SHP77 (cell line): ENCODE results near the gene STON2.
"Not testable (repeated sequence)": the region's sequence is repeated elsewhere in the genome, so short reads cannot be mapped to it uniquely, and the experiment has no call there.

Source experiments
- DNase-seq, 2 experiments: peaks; one replicate each; lab custom pipeline; 2025; lab: John Stamatoyannopoulos, UW

STON2 gene, protein sequence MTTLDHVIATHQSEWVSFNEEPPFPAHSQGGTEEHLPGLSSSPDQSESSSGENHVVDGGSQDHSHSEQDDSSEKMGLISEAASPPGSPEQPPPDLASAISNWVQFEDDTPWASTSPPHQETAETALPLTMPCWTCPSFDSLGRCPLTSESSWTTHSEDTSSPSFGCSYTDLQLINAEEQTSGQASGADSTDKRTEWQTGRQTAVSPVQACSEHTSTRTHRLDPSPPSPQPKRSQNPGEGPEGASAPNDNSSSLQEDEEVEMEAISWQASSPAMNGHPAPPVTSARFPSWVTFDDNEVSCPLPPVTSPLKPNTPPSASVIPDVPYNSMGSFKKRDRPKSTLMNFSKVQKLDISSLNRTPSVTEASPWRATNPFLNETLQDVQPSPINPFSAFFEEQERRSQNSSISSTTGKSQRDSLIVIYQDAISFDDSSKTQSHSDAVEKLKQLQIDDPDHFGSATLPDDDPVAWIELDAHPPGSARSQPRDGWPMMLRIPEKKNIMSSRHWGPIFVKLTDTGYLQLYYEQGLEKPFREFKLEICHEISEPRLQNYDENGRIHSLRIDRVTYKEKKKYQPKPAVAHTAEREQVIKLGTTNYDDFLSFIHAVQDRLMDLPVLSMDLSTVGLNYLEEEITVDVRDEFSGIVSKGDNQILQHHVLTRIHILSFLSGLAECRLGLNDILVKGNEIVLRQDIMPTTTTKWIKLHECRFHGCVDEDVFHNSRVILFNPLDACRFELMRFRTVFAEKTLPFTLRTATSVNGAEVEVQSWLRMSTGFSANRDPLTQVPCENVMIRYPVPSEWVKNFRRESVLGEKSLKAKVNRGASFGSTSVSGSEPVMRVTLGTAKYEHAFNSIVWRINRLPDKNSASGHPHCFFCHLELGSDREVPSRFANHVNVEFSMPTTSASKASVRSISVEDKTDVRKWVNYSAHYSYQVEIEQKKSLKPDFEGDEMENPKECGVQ

DNA sequence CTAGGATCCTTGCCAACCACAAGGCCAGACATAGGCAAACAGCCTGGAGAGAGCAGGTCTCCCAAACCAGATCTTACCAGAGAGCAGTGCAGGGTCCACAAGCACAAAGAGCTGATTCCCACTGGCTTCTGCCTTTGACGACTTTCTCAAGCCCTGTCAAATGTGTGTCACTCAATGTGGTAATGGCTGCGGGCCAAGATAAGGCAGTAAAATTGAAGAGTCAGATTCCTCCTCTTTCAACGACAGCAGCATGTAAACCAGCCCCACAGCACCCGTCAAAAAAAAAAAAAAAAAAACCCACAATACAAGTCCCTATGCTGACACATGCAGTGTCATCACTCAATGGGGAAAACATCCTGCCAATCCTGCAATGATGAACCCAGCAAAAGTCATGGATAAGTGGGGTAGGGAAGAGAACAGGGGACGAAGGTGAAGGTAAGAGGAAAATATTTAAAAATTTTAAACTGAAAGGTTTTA is at the start of gene STON2:
STON2 (minus strand) TSS at position 123 of the 477 bp plus-strand sequence. CDS start 1,942 bp downstream, outside the sequence.
- DNase-seq: peak; percentile 6 to 24

DNA sequence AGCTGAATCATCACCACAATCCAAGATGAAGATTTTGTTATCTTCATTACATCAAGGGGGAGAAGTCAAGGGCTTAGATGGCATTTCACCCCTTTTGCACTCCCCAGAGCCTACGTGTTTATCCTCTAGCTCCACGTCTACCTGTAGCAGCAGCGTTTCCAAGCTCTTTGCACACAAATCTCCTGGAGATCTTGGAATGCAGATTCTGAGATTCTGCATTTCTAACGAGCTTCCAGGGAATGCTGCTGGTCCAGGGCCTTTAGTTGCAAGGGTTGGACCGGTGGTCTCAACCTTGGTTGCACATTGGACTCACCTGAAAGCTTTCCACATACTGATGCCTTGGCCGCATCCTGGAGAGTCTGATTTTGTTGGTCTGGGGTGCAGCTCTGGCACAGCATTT is 49.5 kb upstream of the STON2 start:
- DNase-seq: no peak

DNA sequence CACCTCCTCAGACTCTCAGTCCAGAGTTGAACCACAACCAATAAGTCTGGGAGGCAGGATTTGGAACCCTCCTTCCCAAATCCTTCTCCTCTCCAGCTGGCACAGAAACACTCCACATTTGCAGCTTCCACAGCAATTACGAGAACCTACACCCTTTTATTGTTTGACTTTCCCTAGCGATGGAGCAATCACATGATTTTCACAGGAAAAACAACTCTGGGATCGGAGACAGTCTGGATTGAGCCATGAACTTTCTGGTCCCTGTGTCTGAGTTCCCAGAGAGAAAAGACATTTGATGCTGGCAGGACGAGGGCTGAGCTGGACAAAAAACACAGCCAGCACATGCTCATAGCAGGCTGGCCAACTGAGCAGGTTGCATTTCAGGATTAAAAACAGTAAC is 49.0 kb upstream of the STON2 start:
- peak in 1 of 2 experiments; percentile 4 for DNase-seq

DNA sequence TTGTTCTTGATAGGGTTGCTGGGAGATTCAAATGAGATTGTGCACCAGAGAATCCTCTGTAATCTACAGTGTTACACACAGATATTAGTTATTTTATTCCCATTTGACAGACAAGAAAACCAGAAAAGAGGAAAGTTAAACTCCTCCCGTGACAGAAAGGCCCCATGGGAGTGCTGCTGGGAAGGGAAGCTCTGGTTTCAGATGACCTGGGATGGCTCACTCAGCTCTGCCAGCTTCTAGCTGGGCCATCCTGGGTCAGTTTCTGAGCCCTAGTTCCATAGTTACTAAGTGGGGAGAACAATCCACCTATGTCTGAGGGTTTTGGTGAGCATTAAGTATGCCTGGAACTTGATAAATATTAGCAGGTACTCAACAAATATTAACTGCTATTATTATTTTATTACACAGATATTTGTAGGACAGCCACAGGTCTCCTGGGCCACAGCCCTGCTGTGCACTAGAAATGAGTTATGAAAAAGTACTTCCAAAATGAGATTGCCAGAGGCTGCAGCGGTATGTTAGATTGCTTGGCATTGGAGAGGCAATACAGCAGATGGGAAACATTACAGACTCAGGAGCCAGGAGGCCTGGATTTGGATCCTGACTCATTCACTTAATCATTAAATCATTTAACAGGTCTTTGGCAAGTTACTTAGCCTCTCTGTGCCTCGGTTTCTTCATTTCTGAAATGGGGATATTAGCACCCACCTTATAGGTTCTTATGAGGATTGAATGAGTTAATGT is 47.1 kb upstream of the STON2 start:
- no peak for DNase-seq

DNA sequence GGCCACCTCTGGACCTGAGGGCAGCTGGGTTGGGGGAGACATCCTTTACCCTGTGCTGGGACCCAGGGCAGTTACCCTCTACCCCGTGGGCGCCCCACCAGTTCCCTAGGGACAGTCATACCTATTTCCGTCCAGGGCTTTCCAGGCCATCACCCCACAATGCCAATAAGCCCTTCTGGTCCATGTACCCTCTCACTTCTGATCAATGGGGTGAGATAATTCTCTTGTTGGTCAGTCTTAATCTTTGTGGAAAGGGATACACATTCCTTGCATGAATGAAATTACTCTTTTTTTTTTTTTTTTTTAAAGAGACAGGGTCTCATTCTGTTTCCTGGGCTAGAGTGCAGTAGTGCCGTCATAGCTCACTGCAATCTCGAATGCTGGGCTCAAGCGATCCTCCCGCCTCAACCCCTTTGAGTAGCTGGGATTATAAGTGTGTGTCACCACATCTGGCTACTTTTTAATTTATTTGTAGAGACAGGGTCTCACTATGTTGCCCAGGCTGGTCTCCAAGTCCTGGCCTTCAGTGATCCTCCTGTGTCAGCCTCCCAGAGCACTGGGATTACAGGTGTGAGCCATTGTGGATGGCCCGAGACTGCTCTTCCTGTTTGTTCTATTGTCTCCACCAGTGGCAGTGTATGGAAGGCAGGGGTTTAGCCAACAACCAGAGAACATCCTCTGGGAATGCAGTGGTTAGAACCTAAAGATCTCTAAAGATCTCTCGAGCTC is 46.3 kb upstream of the STON2 start:
- no peak for DNase-seq

DNA sequence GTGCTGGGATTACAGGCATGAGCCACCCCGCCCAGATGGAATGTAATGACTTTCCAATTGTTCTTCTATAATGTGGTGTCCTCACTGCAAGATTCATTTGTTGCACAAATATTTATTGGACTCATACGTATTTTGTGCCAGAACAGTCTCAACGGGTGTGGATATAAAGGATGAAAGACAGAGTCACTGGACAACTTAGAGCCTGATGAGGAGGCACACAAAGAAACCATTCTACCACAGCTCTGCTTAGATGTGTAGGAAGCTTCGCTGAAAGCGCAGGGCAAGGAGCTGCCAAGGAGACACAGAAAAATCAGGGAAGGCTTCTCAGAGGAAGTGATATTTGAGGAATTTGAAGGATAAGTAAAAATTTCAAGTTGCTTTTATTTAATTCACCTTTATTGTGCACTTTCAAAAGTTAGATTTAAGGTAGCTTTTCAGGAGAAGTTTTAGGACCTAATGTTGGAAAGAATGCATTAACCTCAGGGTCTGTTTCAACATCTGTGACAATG is 41.6 kb upstream of the STON2 start:
- no peak for DNase-seq

DNA sequence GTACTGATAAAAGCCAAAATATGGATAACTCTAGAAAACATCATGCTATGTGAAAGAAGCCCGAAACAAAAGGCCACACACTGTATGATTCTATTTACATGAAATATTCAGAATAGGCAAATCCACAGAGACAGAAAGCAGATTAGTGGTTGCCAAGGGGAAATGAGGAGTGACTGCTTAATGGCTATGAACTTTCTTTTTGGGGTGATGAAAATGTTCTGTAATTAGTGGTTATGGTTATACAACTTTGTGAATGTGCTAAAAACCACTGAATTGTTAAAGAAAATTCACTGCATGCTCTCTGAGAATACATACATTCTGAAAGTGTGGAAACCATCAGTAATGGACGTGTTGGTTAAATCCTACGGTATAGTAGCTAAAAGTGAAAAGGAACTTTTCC is 39.9 kb upstream of the STON2 start:
- DNase-seq: no peak

DNA sequence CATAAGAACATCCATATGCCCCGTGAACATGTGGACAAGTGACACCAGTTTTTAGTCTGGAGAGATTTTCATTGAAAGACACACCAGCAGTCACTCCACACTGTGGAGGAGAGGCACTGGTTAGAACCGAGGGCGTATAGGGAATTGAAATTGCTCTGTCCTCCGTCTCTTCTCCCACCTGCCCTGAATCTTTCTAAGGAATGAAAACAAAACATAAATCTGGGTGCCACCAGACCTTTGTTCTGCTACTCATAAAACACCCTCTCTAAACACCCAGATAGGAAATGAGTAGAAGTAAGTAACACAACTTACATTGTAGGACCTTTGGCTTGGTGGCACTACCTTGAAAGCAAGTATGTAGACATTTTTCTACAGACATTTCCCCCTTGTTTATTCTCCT is 37.1 kb upstream of the STON2 start:
- DNase-seq: peak; percentile 15 to 42

DNA sequence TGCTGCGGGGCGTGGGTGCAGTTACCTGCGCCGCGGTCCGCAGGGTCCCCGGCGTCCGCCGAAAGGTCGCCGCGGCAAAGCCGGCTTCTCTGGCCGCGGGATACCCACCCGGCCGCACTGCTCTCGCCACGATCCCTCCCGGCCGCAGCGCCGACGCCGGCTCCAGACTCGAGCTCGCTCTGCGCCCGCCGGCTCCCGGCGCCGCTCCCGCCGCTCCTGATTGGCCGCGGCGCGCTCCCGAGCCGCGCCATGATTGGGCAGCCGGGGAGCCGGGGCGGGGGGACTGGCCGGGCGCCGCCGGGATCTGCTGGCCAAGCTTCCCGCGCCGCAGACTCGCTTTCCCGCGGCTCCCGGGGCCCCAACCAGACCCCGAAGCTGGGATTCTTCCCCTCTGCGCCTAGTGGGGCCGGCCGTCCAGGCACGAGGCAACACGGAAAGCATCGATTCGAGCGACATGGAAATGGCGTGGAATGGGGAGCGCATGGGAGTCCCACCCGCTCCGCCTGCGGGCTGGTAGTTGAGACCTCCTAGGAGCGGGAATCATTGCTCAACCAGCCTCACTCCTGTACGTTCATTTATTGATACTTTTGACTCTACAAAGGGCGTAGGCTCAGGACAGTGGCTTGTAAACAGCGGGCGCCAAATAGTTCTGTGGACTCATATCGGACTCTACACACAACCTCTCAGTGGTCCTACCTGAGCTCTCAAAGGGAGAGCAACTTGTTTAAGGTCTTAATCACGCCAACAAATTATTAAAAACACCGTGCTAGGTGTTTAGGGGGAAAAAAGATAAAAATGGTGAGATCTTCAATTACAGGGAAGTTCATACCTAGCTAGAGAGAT is 36.4 kb upstream of the STON2 start:
- peak; percentile 69 to 81 for DNase-seq

DNA sequence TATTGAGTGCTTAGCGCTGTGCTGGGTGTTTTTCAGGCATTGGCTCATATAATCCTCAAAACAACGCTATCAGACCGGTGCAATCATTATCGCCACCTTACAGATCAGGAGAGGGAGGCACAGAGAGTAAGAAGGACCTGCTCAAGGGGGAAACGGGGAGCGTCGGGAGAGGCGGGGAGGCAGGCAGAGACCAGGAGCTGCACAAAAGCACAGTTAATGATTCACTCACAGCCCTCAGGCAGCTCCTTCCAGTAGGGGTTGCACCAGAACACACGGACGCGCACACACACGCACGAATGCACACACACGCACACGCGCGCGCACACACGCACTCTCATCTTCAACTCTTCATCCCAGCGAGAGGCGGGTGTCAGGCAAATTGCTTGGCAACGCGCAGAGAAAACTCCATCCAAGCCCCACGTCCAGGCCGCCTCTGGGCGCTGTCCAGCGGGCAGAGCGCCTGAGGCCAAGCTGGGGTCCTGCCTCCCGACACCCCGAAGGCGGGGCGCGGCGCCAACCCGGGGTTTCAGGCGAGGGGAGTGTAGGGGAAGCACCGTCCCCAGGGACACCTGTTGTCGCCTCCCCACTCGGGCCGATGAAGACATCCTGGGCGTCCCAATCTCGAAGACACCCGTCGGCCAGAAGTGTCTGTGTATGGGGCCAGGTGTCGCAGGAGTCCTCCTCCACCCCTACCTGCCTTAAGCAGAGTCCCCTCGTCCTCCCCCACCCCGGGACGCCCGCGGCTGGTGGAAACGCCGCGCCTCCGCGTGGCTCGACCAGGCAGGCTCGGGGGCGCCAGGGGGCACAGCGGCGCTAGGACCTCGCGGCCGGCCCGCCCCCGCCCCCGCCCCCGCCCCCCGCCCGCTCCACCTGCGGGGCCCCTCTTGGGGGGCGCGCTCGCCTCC is 35.5 kb upstream of the STON2 start:
- peak; percentile 16 to 24 for DNase-seq

DNA sequence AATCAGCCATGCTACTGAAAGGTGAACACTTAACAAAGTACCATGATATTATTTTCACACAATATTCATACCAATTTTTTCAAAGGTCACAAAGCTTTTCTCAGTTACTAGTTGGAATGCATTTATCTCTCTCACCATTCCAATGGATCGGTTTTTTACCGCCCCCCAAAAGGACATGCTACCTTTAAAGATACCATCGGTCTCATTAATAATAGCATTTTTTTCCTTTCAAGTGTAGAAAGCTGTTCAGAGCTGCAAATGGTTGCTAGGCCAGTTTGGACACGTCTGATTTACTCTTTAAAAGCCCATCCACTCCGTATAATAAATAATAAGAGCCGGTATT is 34.9 kb upstream of the STON2 start:
- DNase-seq: no peak

DNA sequence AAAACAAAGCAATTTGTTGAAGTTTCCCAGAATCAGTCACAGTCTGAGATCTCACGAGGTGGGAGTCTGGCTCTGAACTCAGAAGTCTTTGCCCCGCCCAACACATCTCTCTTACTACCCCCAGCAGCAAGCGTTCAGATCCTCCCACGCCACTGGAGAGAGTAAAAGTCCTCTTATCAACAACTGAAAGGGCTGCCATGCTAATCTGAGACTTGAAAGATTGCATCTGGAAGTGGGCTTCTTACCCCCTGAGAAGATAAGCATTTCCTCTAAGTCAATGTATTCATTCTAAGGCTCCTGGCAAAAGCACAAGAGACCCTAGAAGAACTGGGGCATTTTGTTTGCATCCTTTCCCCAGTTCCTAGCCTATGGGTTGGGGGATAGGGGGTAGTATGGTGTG is 34.1 kb upstream of the STON2 start:
- no peak for DNase-seq

DNA sequence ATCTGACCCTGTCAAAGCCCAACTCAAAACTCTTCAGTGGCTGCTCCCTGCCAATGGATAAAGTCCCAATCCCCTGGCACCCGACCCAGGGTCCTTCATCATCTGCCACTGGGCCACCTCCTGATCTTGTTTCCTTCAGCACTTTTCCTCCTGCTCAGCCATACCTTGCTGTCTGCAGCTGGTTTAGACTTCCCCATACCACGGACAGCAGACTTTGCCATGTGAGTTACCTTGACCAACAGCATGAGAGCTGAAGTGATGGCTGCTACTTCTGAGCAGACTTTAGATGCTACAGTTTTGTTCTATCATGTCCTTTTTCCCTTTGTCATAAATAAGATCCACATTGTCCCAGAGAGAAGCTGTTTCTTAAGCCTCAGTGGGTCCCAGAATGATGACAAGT is 33.3 kb upstream of the STON2 start:
- DNase-seq: no peak

DNA sequence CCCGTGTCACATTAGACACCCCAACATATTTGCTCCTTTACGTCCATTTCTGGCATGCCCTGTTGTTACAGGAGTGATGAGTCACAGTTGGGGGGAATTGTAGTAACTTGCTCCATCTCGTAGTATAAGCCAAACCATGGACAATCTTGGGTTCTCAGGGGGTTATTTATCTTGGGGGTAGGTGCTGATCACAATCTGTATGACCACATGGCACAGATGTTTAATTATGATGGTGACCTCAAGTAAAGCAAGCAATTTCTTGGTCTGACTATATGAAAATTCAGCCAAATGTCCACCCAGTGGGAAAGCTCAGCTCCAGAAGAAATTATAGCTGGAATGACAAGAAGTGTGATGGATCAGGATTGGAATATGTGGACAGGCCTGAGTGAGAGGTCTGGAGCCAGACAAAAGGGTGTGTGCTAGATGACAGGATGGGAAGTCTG is 32.1 kb upstream of the STON2 start:
- no peak for DNase-seq

DNA sequence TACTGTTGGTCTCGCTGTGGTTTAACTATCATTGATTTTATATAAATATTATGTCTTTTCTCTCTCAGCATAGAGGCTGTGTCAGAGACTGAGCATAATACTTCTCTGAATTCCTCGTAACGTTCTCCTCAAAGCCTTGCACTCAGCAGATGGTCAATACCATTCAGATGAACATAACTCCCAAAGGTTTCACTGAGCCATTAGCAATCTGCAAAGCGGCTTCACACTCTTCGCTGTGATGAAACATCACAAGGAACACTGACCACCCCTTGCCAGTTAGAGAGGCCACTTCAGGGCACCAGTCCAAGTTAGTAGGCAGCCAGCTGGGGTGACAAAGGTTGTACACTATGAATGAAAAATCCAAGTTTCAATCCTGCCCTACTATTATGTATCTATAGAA is 30.1 kb upstream of the STON2 start:
- DNase-seq: no peak

DNA sequence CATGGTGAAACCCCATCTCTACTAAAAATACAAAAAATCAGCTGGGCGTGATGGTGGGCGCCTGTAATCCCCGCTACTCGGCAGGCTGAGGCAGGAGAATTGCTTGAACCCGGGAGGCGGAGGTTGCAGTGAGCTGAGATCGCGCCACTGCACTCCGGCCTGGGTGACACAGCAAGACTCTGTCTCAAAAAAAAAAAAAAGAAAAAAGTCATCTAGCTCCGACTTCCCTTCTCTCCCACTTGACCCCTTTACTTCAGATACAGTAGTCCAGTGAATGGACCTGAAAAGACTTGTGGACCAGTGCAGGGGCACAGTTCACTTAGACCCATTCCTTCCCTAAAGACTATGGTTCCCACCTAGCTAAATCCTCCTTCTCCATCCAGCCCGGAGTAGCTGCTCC is 29.6 kb upstream of the STON2 start:
- not testable (repeated sequence) for DNase-seq

DNA sequence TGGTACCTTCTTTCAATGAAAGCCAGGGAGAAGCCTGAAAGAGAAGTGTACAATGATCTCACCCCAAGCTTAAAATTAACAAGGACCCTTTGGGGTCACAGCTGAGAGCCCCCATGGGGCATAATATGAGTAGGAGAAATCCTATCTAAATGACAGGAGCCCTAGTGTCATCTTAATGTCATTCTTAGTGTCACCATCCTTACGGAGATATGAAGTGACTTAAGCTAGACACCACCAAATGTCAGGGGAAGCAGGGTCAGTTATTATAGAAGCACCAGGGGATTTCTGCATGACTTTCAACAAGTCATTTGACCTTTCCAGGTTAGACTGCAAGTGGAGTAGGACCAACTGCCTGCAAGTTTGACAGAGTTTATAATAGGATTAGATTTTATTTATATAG is 28.9 kb upstream of the STON2 start:
- DNase-seq: no peak

DNA sequence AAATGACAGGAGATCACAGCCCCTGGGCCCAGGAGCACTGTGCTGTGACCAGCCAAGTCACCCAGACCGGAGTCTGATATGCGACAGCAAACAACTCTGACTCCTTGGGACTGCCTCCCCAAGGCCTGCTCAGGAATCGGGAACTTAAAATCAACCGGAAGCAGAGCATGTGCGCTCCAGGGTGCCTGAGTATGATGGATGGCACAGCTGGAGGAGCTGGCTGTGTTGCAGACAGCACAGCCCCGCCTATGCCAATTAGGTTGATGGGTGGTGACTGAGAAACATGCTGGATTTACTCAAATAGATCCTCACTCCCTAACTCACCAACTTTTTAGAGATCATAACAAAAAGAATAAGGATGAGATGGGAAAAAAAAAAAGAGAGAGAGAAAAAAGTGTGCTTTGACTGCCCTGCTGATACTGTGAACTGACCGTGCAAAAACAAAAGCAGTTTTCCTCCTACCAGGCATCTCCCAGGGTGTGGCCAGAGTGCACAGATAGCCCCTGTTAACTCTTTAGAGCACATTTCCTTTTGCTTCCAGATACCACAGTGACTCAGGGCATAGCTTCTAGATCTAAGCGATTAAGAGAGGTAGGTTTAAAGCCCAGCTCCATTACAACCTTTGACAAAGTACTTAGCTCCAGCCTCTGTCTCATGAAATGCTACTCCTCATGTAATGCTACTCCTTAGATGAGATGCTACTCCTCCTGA is 27.4 kb upstream of the STON2 start:
- DNase-seq: no peak

DNA sequence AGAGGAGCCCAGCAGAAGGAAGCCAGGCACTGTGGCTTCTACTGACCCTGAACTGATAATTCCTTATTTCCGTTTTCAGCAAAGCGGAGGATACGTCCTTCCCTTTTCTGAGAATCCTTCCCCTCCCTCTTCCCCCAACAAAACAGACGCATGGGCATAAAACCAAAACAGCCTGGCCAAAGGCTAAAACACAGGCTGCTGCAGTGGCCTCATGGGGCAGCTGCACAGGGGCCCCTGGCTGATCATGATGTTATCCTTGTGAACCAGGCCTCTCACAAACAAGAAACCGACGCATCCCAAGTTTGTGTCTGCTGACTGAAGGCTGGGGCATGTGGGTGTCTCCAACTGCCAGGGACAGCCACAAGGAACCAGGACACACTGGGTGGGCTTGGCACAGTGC is 23.4 kb upstream of the STON2 start:
- DNase-seq: no peak
